Esophagus muscularis mucosa (tissue), 4 donors: ENCODE data around the gene BRMS1.

Experiments used
- CTCF ChIP-seq, 3 experiments: fragments of 200-600 bp in 2 of 3; fragments of 450-650 bp in 1 of 3; sonication (generic) in 2 of 3; IDR thresholded peaks; one replicate each; pipeline ENCODE4 v1.5.1; 2017 to 2019; ENCODE audit warnings: antibody characterized with exemption in 3 of 3, mild to moderate bottlenecking in 2 of 3, moderate library complexity in 1 of 3
- EP300 ChIP-seq: sonication (generic); formaldehyde crosslinking; IDR thresholded peaks from one replicate; pipeline ENCODE4 v1.6.1; 2017; ENCODE audit warnings: antibody characterized with exemption
- POLR2A ChIP-seq: fragments of 450-650 bp; IDR thresholded peaks from one replicate; pipeline ENCODE4 v1.6.1; 2017; ENCODE audit warnings: antibody characterized with exemption, moderate library complexity, mild to moderate bottlenecking, low read depth

- TF ChIP-seq CTCF (IDR thresholded peaks at IDR 0.05) (no peak), POLR2A (no peak), EP300 (no peak)
These were observed 26.9 kb upstream of the BRMS1 start, which contains the start of gene SLC29A2 for GRCh38 chr11:66371627-66372415.
